Stomach (tissue), 9 donors: ENCODE results near the gene RGL2. TPM values are rescaled to one million over a fixed set of nuclear protein-coding genes. Genes with fewer than 3 reads are reported as not detected.

Source experiments
- DNase-seq, 2 donors: peaks; one replicate each; pipeline versions ENCODE4 v3.0.0 to v3.0.0-alpha.2; 2013 to 2019
- H3K27ac ChIP-seq, 5 donors: fragments of 200-600 bp in 4 of 5; sonication (generic) in 4 of 5; one replicate each; pipeline ENCODE4 v1.5.1; 2013 to 2019; ENCODE audit warnings: mild to moderate bottlenecking in 1 of 5, moderate library complexity in 1 of 5
- H3K27me3 ChIP-seq, 3 donors: fragments of 200-600 bp; sonication (generic); one replicate each; pipeline ENCODE4 v1.5.1; 2017 to 2019; ENCODE audit warnings: mixed run types in 1 of 3
- H3K36me3 ChIP-seq, 4 donors: fragments of 200-600 bp; sonication (generic); 1 replicate in 3 of 4; 2 replicates in 1 of 4; pipeline ENCODE4 v1.5.1; 2016 to 2019
- H3K4me1 ChIP-seq, 4 donors: fragments of 200-600 bp; sonication (generic); one replicate each; pipeline ENCODE4 v1.5.1; 2016 to 2019
- H3K4me3 ChIP-seq, 4 donors: fragments of 200-600 bp; sonication (generic) in 3 of 4; one replicate each; pipeline ENCODE4 v1.5.1; 2016 to 2019; ENCODE audit warnings: mild to moderate bottlenecking in 1 of 4
- H3K9me3 ChIP-seq, 4 donors: fragments of 200-600 bp; sonication (generic); one replicate each; pipeline ENCODE4 v1.5.1; 2016 to 2019
- EP300 ChIP-seq: sonication (generic); formaldehyde crosslinking; IDR thresholded peaks from one replicate; pipeline ENCODE4 v1.6.1; 2017; ENCODE audit warnings: antibody characterized with exemption
- POLR2A ChIP-seq, 4 donors: fragments of 450-650 bp; IDR thresholded peaks; one replicate each; pipeline ENCODE4 v1.6.1; 2016; ENCODE audit warnings: antibody characterized with exemption in 4 of 4, control low read depth in 2 of 4, mild to moderate bottlenecking in 1 of 4, moderate library complexity in 1 of 4
- POLR2AphosphoS5 ChIP-seq, 3 donors: sonication (generic); formaldehyde crosslinking; IDR thresholded peaks; one replicate each; pipeline ENCODE4 v1.6.1; 2016; ENCODE audit warnings: antibody characterized with exemption in 3 of 3
- WGBS, 5 donors: extraction: QIAGEN DNeasy Blood & Tissue Kit in 3 of 5; methylation state at CpG; one replicate each; pipeline versions ENCODE4 v1.1.5 to v1.1.7; 2013 to 2018; 5-methylcytosine and 5-hydroxymethylcytosine counted together
- intact Hi-C: fragments of 100-400 bp; cut with DNase I; formaldehyde crosslinking; loops from one replicate; pipeline ENCODE4 v1.15.1; 2023; ENCODE audit warnings: low total_unique reads
- polyA plus RNA-seq, 3 donors: library from polyadenylated mRNA; stranded (reverse); fragments of 200-250 nt; gene quantifications; one replicate each; pipeline ENCODE4 v1.2.3, GENCODE V29; 2013
- total RNA-seq, 5 donors: library from RNA; depleted of rRNA; stranded (reverse); fragments of >200 nt; gene quantifications; one replicate each; pipeline versions ENCODE4 v1.1.0 to v1.2.3, GENCODE V29; 2014 to 2016
- TF ChIP-seq, protein P1 (sequence below), 7 experiments: fragments of 450-650 bp in 4 of 7; fragments of 200-600 bp in 3 of 7; sonication (generic) in 3 of 7; IDR thresholded peaks; one replicate each; pipeline ENCODE4 v1.5.1; 2016 to 2019; ENCODE audit warnings: antibody characterized with exemption in 7 of 7, control low read depth in 2 of 7, mild to moderate bottlenecking in 1 of 7
- donor health status: healthy with polysubstance abuse.
- donor health status: Bipolar disorder and iron deficiency.
- donor health status: healthy.

Gene RGL2
- total and polyA plus RNA-seq, 8 donors: 10.4 to 112 (median 48.5) TPM

DNA sequence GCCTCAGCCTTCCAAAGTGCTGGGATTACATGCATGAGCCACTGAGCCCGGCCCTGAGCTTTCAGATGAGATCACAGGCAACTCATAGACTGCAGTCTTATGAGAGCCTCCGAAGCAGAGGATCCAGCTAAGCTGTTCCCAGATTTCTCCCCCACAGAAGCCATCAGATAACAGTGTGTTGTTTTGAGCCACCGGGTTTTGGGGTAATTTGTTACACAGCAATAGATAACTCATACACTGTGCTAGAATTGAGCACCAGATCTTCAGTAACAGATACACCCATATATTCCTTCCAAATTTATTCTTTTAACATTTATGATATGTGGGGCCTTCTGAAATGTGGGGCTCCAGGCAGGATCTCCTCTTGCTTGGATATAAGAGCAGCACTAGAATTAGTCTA is 37.8 kb upstream of the RGL2 start:
- DNase-seq: no peak
- Histone ChIP-seq H3K36me3 (no peaks in the 10 kb centered on the region), H3K27me3 (no peaks in the 10 kb centered on the region), H3K27ac (no peak overlapping the region), H3K4me1 (no peaks in the 10 kb centered on the region), H3K9me3 (no peaks in the 10 kb centered on the region), H3K4me3 (no peak overlapping the region)
- TF ChIP-seq, protein P1, sequence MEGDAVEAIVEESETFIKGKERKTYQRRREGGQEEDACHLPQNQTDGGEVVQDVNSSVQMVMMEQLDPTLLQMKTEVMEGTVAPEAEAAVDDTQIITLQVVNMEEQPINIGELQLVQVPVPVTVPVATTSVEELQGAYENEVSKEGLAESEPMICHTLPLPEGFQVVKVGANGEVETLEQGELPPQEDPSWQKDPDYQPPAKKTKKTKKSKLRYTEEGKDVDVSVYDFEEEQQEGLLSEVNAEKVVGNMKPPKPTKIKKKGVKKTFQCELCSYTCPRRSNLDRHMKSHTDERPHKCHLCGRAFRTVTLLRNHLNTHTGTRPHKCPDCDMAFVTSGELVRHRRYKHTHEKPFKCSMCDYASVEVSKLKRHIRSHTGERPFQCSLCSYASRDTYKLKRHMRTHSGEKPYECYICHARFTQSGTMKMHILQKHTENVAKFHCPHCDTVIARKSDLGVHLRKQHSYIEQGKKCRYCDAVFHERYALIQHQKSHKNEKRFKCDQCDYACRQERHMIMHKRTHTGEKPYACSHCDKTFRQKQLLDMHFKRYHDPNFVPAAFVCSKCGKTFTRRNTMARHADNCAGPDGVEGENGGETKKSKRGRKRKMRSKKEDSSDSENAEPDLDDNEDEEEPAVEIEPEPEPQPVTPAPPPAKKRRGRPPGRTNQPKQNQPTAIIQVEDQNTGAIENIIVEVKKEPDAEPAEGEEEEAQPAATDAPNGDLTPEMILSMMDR (IDR thresholded peaks at IDR 0.05): no peak
- TF ChIP-seq POLR2AphosphoS5 (IDR thresholded peaks at IDR 0.05) (no peak), POLR2A (IDR thresholded peaks at IDR 0.05) (no peak), EP300 (no peak)
- 83 to 96% (median 89%) methylated on average over 2 to 3 of the region's 3 CpGs for WGBS, 5 donors
- intact Hi-C loops: no loop called here

GRCh38 chr6:33335916-33336315 is 37.2 kb upstream of the RGL2 start:
- no peak for DNase-seq
- WGBS, 5 donors: 59 to 70% (median 61%) methylated on average over 4 of the region's 4 CpGs
- Histone ChIP-seq H3K4me1 (no peaks in the 10 kb centered on the region), H3K9me3 (no peaks in the 10 kb centered on the region), H3K4me3 (no peak overlapping the region), H3K27me3 (no peaks in the 10 kb centered on the region), H3K36me3 (no peaks in the 10 kb centered on the region), H3K27ac (no peak overlapping the region)
- intact Hi-C loops: no loop called here
- TF ChIP-seq POLR2AphosphoS5 (IDR thresholded peaks at IDR 0.05) (no peak), POLR2A (IDR thresholded peaks at IDR 0.05) (no peak), EP300 (no peak)
- TF ChIP-seq, protein P1 (IDR thresholded peaks at IDR 0.05): no peak

- Histone ChIP-seq H3K36me3 (no peaks in the 10 kb centered on the region), H3K4me3 (no peak overlapping the region), H3K4me1 (no peaks in the 10 kb centered on the region), H3K9me3 (no peaks in the 10 kb centered on the region), H3K27ac (no peak overlapping the region), H3K27me3 (no peaks in the 10 kb centered on the region)
- 86 to 90% (median 89%) methylated on average over 4 of the region's 4 CpGs for WGBS, 5 donors
- intact Hi-C loops: no loop called here
- no peak for TF ChIP-seq EP300
- TF ChIP-seq POLR2AphosphoS5 (IDR thresholded peaks at IDR 0.05): no peak
- TF ChIP-seq, protein P1 (IDR thresholded peaks at IDR 0.05): no peak
- no peak for TF ChIP-seq POLR2A (IDR thresholded peaks at IDR 0.05)
- no peak for DNase-seq
Observed at GRCh38 chr6:33333666-33334065, 34.9 kb upstream of the RGL2 start.

- no peak for DNase-seq
- intact Hi-C loops: no loop called here
- Histone ChIP-seq H3K27me3 (no peaks in the 10 kb centered on the region), H3K4me3 (no peak overlapping the region), H3K9me3 (no peaks in the 10 kb centered on the region), H3K36me3 (no peaks in the 10 kb centered on the region), H3K27ac (no peak overlapping the region), H3K4me1 (no peaks in the 10 kb centered on the region)
- TF ChIP-seq EP300 (no peak), POLR2AphosphoS5 (IDR thresholded peaks at IDR 0.05) (no peak), POLR2A (IDR thresholded peaks at IDR 0.05) (no peak)
- TF ChIP-seq, protein P1 (IDR thresholded peaks at IDR 0.05): no peak
- WGBS, 5 donors: 78 to 88% (median 86%) methylated on average over 10 of the region's 10 CpGs
Observed at GRCh38 chr6:33330736-33331135, 32.0 kb upstream of the RGL2 start.
